CD4-positive, alpha-beta T cell (primary cell): ENCODE results near the gene FBLN1. TPM values are rescaled to one million over a fixed set of nuclear protein-coding genes. Genes with fewer than 3 reads are reported as not detected.

Experiments used
- ATAC-seq: fragments of 200-7000 bp; cut with Tn5 transposase; one replicate; pipeline ENCODE4 v1.10.0; 2022; ENCODE audit warnings: mild to moderate bottlenecking; ENCODE audit not compliant: poor library complexity
- CTCF ChIA-PET: fragments of 350-600 bp; sonication (Branson Sonifier 250); formaldehyde crosslinking; loops from one replicate; lab custom pipeline; 2021; ENCODE audit warnings: antibody characterized with exemption, inconsistent platforms; lab: Charles Lee
- POLR2A ChIA-PET: fragments of 350-600 bp; sonication (Branson Sonifier 250); formaldehyde crosslinking; loops from one replicate; lab custom pipeline; 2021; ENCODE audit warnings: antibody characterized with exemption, inconsistent platforms; lab: Charles Lee
- DNase-seq, 14 experiments: peaks; one replicate each; pipeline ENCODE4 v3.0.0-alpha.2; 2013 to 2020; ENCODE audit warnings: mixed read lengths in 2 of 14
- H3K27ac ChIP-seq, 2 donors: one replicate each; pipeline versions ENCODE4 v1.5.1 to v1.7.0; 2013; ENCODE audit warnings: low read length in 2 of 2, low read depth in 1 of 2, mild to moderate bottlenecking in 1 of 2
- H3K27me3 ChIP-seq, 2 experiments: 1 replicate in 1 of 2; 2 replicates in 1 of 2; pipeline versions ENCODE4 v1.6.1 to v1.7.0; 2013; ENCODE audit warnings: low read length in 2 of 2, control low read depth in 1 of 2, mild to moderate bottlenecking in 1 of 2, moderate library complexity in 1 of 2; ENCODE audit not compliant: insufficient read depth in 2 of 2, control insufficient read depth in 1 of 2
- H3K36me3 ChIP-seq: one replicate; pipeline ENCODE4 v1.6.1; 2013; ENCODE audit warnings: low read length, control low read depth; ENCODE audit not compliant: insufficient read depth
- H3K4me1 ChIP-seq: one replicate; pipeline ENCODE4 v1.6.1; 2013; ENCODE audit warnings: low read length, control low read depth; ENCODE audit not compliant: insufficient read depth
- H3K4me3 ChIP-seq: one replicate; pipeline ENCODE4 v1.5.1; 2013; ENCODE audit warnings: mild to moderate bottlenecking, low read length, moderate library complexity
- H3K9me3 ChIP-seq, 2 experiments: 1 replicate in 1 of 2; 2 replicates in 1 of 2; pipeline versions ENCODE4 v1.6.1 to v1.7.0; 2013; ENCODE audit warnings: low read length in 2 of 2, mild to moderate bottlenecking in 2 of 2, control low read depth in 1 of 2, moderate library complexity in 1 of 2; ENCODE audit not compliant: control insufficient read depth in 1 of 2, insufficient read depth in 1 of 2
- H3K27ac Mint-ChIP-seq: one replicate; pipeline ENCODE4 v1.8.0; 2020; ENCODE audit warnings: mixed read lengths
- H3K27me3 Mint-ChIP-seq: one replicate; pipeline ENCODE4 v1.8.0; 2021; ENCODE audit warnings: mixed read lengths
- H3K36me3 Mint-ChIP-seq: one replicate; pipeline ENCODE4 v1.8.0; 2021; ENCODE audit warnings: low read depth, mixed read lengths
- H3K4me1 Mint-ChIP-seq: one replicate; pipeline ENCODE4 v1.8.0; 2021; ENCODE audit warnings: low read depth, mixed read lengths
- H3K4me3 Mint-ChIP-seq: one replicate; pipeline ENCODE4 v1.8.0; 2020; ENCODE audit warnings: mild to moderate bottlenecking, mixed read lengths
- H3K9me3 Mint-ChIP-seq: one replicate; pipeline ENCODE4 v1.8.0; 2020; ENCODE audit warnings: mixed read lengths
- CTCF ChIP-seq: fragments of 200-600 bp; IDR thresholded peaks from one replicate; pipeline ENCODE4 v1.8.0; 2022; ENCODE audit warnings: antibody characterized with exemption, mild to moderate bottlenecking
- intact Hi-C, 2 experiments: fragments of 100-400 bp; cut with DNase I in 1 of 2; cut with micrococcal nuclease in 1 of 2; formaldehyde crosslinking; loops; one replicate each; pipeline versions ENCODE4 v1.15.1 to v1.9.0; 2023 to 2025; cut with DNase I, micrococcal nuclease
- total RNA-seq, 174 experiments: library from RNA in 2 of 174; stranded (reverse) in 2 of 174; gene quantifications; one replicate each; pipeline ENCODE4 v1.2.3 and lab custom pipeline; 2021 to 2026

Gene FBLN1
- total RNA-seq, 2 experiments from 2014 or later = not detected

GRCh38 chr22:45503050-45503815 is 550 bp downstream of the FBLN1 start:
- Mint-ChIP-seq H3K27ac (no peak overlapping the region), H3K4me1 (no peaks in the 10 kb centered on the region), H3K4me3 (no peak overlapping the region), H3K36me3 (no peaks in the 10 kb centered on the region), H3K27me3 (peaks cover 67% of the 10 kb centered on the region), H3K9me3 (no peaks in the 10 kb centered on the region)
- H3K4me1 ChIP-seq = peaks cover 10% of the 10 kb centered on the region
- POLR2A ChIA-PET = no interaction called here
- no peak overlapping the region for H3K4me3 ChIP-seq
- intact Hi-C loops = no loop called here
- no peak for TF ChIP-seq CTCF
- no peak for DNase-seq
- no peak overlapping the region for H3K27ac ChIP-seq
- CTCF ChIA-PET = no interaction called here
- peaks cover 30 to 38% of the 10 kb centered on the region in 2 experiments for H3K27me3 ChIP-seq
- no peak for ATAC-seq
- H3K9me3 ChIP-seq = peaks cover 0 to 18% of the 10 kb centered on the region in 2 experiments
- no peaks in the 10 kb centered on the region for H3K36me3 ChIP-seq

GRCh38 chr22:45503816-45504372 is 1.2 kb downstream of the FBLN1 start:
- no peak overlapping the region for H3K27ac Mint-ChIP-seq
- no peaks in the 10 kb centered on the region for H3K36me3 Mint-ChIP-seq
- peaks cover 0 to 18% of the 10 kb centered on the region in 2 experiments for H3K9me3 ChIP-seq
- peaks cover 30 to 34% of the 10 kb centered on the region in 2 experiments for H3K27me3 ChIP-seq
- H3K27ac ChIP-seq = no peak overlapping the region
- no peaks in the 10 kb centered on the region for H3K9me3 Mint-ChIP-seq
- H3K4me1 Mint-ChIP-seq = no peaks in the 10 kb centered on the region
- TF ChIP-seq CTCF = no peak
- H3K36me3 ChIP-seq = no peaks in the 10 kb centered on the region
- ChIA-PET CTCF (no interaction called here), POLR2A (no interaction called here)
- peaks cover 10% of the 10 kb centered on the region for H3K4me1 ChIP-seq
- no peak for DNase-seq
- peaks cover 62% of the 10 kb centered on the region for H3K27me3 Mint-ChIP-seq
- H3K4me3 ChIP-seq = no peak overlapping the region
- H3K4me3 Mint-ChIP-seq = no peak overlapping the region
- ATAC-seq = no peak
- intact Hi-C loops = no loop called here

DNA sequence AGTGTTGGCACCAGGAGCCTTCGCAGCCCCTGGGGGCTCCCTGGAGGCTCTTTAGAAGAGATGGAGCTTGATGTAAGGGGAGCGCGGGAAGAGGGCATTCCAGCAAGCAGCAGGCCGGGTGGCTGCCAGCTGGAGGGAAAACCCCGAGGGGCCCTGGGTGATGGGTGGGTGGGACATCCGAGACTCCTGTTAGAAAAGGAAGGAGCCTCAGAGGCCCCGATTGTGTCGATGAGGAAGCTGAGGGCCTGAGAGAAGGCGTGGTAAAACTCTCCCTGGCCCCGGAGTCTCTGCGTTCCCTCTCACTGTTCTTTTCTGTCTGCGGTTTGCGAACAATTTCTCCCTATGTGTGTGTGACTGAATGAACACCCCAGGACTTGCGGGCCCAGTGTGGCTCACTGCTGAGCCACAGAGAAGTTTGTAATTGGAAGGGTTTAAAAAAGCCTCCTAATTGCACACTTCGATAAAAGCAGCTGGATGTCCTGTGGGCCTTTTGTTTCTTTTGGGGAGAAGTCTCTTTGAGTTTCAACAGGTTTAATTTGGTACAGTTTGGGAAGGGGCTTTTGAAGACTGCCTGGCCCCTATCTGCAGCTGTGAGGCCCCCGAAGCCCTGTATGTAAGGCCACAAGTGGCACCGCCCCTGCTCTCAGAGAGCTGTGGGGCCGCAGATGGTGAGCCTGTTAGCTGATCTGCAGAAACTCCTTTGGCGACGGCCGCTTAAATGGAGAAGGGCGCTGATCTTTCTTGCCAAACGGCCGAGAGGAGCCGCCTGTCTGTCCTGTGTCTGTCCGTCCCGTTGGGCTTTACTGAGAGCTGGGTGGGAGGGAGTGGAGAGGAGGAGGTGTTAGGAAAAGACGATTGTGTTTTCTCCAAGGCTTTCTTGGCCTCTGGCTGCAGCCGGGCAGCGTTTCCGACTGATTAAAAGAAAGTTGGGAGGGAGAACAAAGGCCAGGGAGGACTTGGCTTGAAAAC is 2.0 kb downstream of the FBLN1 start:
- intact Hi-C loops = no loop called here
- Histone ChIP-seq H3K27me3 (peaks cover 27 to 34% of the 10 kb centered on the region in 2 experiments), H3K36me3 (no peaks in the 10 kb centered on the region), H3K9me3 (peaks cover 0 to 18% of the 10 kb centered on the region in 2 experiments), H3K27ac (no peak overlapping the region), H3K4me1 (peaks cover 10% of the 10 kb centered on the region), H3K4me3 (no peak overlapping the region)
- Mint-ChIP-seq H3K4me3 (no peak overlapping the region), H3K27ac (no peak overlapping the region), H3K4me1 (no peaks in the 10 kb centered on the region), H3K9me3 (no peaks in the 10 kb centered on the region), H3K36me3 (no peaks in the 10 kb centered on the region), H3K27me3 (peaks cover 59% of the 10 kb centered on the region)
- ChIA-PET CTCF (no interaction called here), POLR2A (no interaction called here)
- ATAC-seq = no peak
- no peak for DNase-seq
- no peak for TF ChIP-seq CTCF
